ENCODE measurements around the gene DYNLT1. TPM values are rescaled to one million over a fixed set of nuclear protein-coding genes. Genes with fewer than 3 reads are reported as not detected.

DYNLT1 gene
- total RNA-seq, 4 donors from 2014 or later, result 90.7 to 147 (median 102) TPM

GRCh38 chr6:158595223-158595622, 49.3 kb downstream of the DYNLT1 start:
- intact Hi-C loops (cut with DNase I), result no loop called here
- H3K4me1 ChIP-seq, result no peaks in the 10 kb centered on the region
- no peaks in the 10 kb centered on the region for H3K9me3 ChIP-seq
- no peak overlapping the region for H3K4me3 ChIP-seq
- H3K36me3 ChIP-seq, result peaks cover 20 to 97% (median 66%) of the 10 kb centered on the region in 4 donors
- no peak overlapping the region for H3K27ac ChIP-seq (replicated peaks in 1 of 4)
- WGBS, result 89% methylated on average over 5 of the region's 5 CpGs
- TF ChIP-seq, protein P1, sequence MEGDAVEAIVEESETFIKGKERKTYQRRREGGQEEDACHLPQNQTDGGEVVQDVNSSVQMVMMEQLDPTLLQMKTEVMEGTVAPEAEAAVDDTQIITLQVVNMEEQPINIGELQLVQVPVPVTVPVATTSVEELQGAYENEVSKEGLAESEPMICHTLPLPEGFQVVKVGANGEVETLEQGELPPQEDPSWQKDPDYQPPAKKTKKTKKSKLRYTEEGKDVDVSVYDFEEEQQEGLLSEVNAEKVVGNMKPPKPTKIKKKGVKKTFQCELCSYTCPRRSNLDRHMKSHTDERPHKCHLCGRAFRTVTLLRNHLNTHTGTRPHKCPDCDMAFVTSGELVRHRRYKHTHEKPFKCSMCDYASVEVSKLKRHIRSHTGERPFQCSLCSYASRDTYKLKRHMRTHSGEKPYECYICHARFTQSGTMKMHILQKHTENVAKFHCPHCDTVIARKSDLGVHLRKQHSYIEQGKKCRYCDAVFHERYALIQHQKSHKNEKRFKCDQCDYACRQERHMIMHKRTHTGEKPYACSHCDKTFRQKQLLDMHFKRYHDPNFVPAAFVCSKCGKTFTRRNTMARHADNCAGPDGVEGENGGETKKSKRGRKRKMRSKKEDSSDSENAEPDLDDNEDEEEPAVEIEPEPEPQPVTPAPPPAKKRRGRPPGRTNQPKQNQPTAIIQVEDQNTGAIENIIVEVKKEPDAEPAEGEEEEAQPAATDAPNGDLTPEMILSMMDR (IDR thresholded peaks at IDR 0.05), result peak in 1 of 3 experiments; percentile 8
- TF ChIP-seq POLR2AphosphoS5 (IDR thresholded peaks at IDR 0.05), result no peak
- TF ChIP-seq POLR2A (IDR thresholded peaks at IDR 0.05; ENCODE audit: low read depth), result no peak
- TF ChIP-seq EP300 (IDR thresholded peaks at IDR 0.05), result no peak
- DNase-seq (ENCODE audit: extremely low spot score), result no peak
- no peaks in the 10 kb centered on the region for H3K27me3 ChIP-seq

- TF ChIP-seq POLR2AphosphoS5 (IDR thresholded peaks at IDR 0.05), result no peak
- TF ChIP-seq, protein P1 (IDR thresholded peaks at IDR 0.05), result no peak
- no peak for TF ChIP-seq POLR2A (IDR thresholded peaks at IDR 0.05; ENCODE audit: low read depth)
- TF ChIP-seq EP300 (IDR thresholded peaks at IDR 0.05), result no peak
- H3K9me3 ChIP-seq, result no peaks in the 10 kb centered on the region
- WGBS, result 95% methylated on average over 3 of the region's 3 CpGs
- no peak overlapping the region for H3K4me3 ChIP-seq
- H3K4me1 ChIP-seq, result no peaks in the 10 kb centered on the region
- H3K36me3 ChIP-seq, result peaks cover 34 to 97% (median 71%) of the 10 kb centered on the region in 4 donors
- H3K27ac ChIP-seq (replicated peaks in 1 of 4), result no peak overlapping the region
- DNase-seq (ENCODE audit: extremely low spot score), result no peak
- H3K27me3 ChIP-seq, result no peaks in the 10 kb centered on the region
- intact Hi-C loops (cut with DNase I), result no loop called here
Observed at GRCh38 chr6:158593670-158594069, 50.9 kb downstream of the DYNLT1 start.

- Histone ChIP-seq H3K27ac (replicated peaks in 1 of 4) (no peak overlapping the region), H3K4me3 (no peak overlapping the region), H3K4me1 (no peaks in the 10 kb centered on the region), H3K9me3 (no peaks in the 10 kb centered on the region), H3K27me3 (no peaks in the 10 kb centered on the region), H3K36me3 (peaks cover 45 to 97% (median 78%) of the 10 kb centered on the region in 4 donors)
- no peak for TF ChIP-seq EP300 (IDR thresholded peaks at IDR 0.05)
- TF ChIP-seq POLR2A (IDR thresholded peaks at IDR 0.05; ENCODE audit: low read depth), result no peak
- TF ChIP-seq POLR2AphosphoS5 (IDR thresholded peaks at IDR 0.05), result no peak
- TF ChIP-seq, protein P1 (IDR thresholded peaks at IDR 0.05), result no peak
- intact Hi-C loops (cut with DNase I), result no loop called here
- 84% methylated on average over 4 of the region's 4 CpGs for WGBS
- DNase-seq (ENCODE audit: extremely low spot score), result no peak
Observed at GRCh38 chr6:158591810-158592209, 52.7 kb downstream of the DYNLT1 start.

GRCh38 chr6:158591134-158591809, 53.3 kb downstream of the DYNLT1 start:
- Histone ChIP-seq H3K36me3 (peaks cover 51 to 97% (median 81%) of the 10 kb centered on the region in 4 donors), H3K27ac (replicated peaks in 1 of 4) (no peak overlapping the region), H3K27me3 (no peaks in the 10 kb centered on the region), H3K4me1 (no peaks in the 10 kb centered on the region), H3K4me3 (no peak overlapping the region), H3K9me3 (no peaks in the 10 kb centered on the region)
- no peak for TF ChIP-seq EP300 (IDR thresholded peaks at IDR 0.05)
- TF ChIP-seq POLR2AphosphoS5 (IDR thresholded peaks at IDR 0.05), result no peak
- TF ChIP-seq POLR2A (IDR thresholded peaks at IDR 0.05; ENCODE audit: low read depth), result no peak
- TF ChIP-seq, protein P1 (IDR thresholded peaks at IDR 0.05), result no peak
- WGBS, result 85% methylated on average over 7 of the region's 7 CpGs
- no peak for DNase-seq (ENCODE audit: extremely low spot score)
- intact Hi-C loops (cut with DNase I), result no loop called here
